ENCODE results near the gene MYH7B. TPM values are rescaled to one million over a fixed set of nuclear protein-coding genes. Genes with fewer than 3 reads are reported as not detected.

MYH7B gene
- total and polyA plus RNA-seq, 8 donors, result 0.09 to 2.3 (median 0.37) TPM

DNA sequence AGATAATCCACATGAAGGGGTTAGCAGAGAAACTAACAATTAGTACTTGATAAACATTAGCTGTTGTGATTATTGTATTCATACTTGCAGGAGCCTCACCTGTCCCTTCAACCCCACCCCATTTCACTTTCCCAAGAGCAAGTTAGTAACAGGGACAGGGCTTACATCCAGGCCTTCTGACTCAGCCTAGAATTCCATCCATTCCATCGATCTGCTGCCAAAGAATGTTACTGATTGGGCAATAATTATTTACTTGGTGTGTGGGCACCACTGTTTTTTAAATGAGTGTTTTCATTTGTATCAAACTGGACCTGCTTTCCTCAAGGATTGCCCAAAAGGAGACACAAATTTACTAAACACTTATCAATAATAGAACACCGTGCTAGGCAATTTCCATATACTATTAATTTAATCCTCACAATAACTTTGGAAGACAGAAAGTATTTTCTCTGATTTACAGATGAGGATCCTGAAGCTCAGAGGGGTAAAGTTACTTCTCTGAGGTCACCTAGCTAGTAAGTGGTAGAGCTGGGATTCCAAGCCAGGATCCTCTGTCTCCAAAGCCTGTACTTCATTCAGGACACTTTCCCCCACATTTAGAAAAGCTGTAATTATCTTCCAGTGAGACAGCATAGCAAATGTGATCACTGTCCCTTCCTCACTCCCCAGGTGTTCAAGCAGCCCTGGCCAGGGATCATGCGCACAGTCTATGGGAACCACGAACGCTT lies 32.9 kb upstream of the MYH7B start:
- Histone ChIP-seq H3K9me3 (no peaks in the 10 kb centered on the region), H3K4me1 (peaks cover 0 to 3% (median 0%) of the 10 kb centered on the region in 3 donors), H3K36me3 (peaks cover 0 to 6% (median 0%) of the 10 kb centered on the region in 3 donors), H3K27me3 (no peaks in the 10 kb centered on the region), H3K27ac (peak overlapping the region; percentile 24 to 56 (median 40)), H3K4me3 (no peak overlapping the region)
- no peak for TF ChIP-seq CTCF (IDR thresholded peaks at IDR 0.05)
- intact Hi-C loops (cut with DNase I), result no loop called here
- FAIRE-seq, result no peak
- peak; percentile 75 to 94 (median 86) for ATAC-seq
- WGBS, 2 donors, result 76 to 77% methylated on average over 5 of the region's 5 CpGs
- peak in 3 of 6 donors; percentile 34 to 56 (median 35) for DNase-seq

- H3K9me3 ChIP-seq, result no peaks in the 10 kb centered on the region
- peak overlapping the region in 3 of 4 donors; percentile 38 to 56 (median 42) for H3K27ac ChIP-seq
- H3K4me1 ChIP-seq, result peaks cover 0 to 3% (median 0%) of the 10 kb centered on the region in 3 donors
- intact Hi-C loops (cut with DNase I), result no loop called here
- ATAC-seq, result no peak
- no peak for FAIRE-seq
- H3K27me3 ChIP-seq, result no peaks in the 10 kb centered on the region
- DNase-seq, result no peak
- H3K4me3 ChIP-seq, result no peak overlapping the region
- WGBS, 2 donors, result 96 to 97% methylated on average over 2 of the region's 2 CpGs
- H3K36me3 ChIP-seq, result peaks cover 0 to 12% (median 0%) of the 10 kb centered on the region in 3 donors
- TF ChIP-seq CTCF (IDR thresholded peaks at IDR 0.05), result no peak
Measured at GRCh38 chr20:34923414-34923813, 32.3 kb upstream of the MYH7B start.

GRCh38 chr20:34925341-34925740 lies 30.3 kb upstream of the MYH7B start:
- FAIRE-seq, result no peak
- ATAC-seq, result no peak
- H3K36me3 ChIP-seq, result peaks cover 0 to 18% (median 0%) of the 10 kb centered on the region in 3 donors
- peaks cover 0 to 3% (median 0%) of the 10 kb centered on the region in 3 donors for H3K4me1 ChIP-seq
- no peak for DNase-seq
- H3K9me3 ChIP-seq, result no peaks in the 10 kb centered on the region
- no peaks in the 10 kb centered on the region for H3K27me3 ChIP-seq
- WGBS, 2 donors, result 89 to 96% methylated on average over 3 of the region's 3 CpGs
- intact Hi-C loops (cut with DNase I), result no loop called here
- no peak for TF ChIP-seq CTCF (IDR thresholded peaks at IDR 0.05)
- H3K4me3 ChIP-seq, result no peak overlapping the region
- H3K27ac ChIP-seq, result no peak overlapping the region

GRCh38 chr20:34925981-34926380 lies 29.7 kb upstream of the MYH7B start:
- no peak for ATAC-seq
- Histone ChIP-seq H3K9me3 (no peaks in the 10 kb centered on the region), H3K36me3 (peaks cover 0 to 18% (median 0%) of the 10 kb centered on the region in 3 donors), H3K27me3 (no peaks in the 10 kb centered on the region), H3K27ac (no peak overlapping the region), H3K4me1 (peaks cover 0 to 3% (median 0%) of the 10 kb centered on the region in 3 donors), H3K4me3 (no peak overlapping the region)
- intact Hi-C loops (cut with DNase I), result no loop called here
- no peak for FAIRE-seq
- 88 to 90% methylated on average over 1 of the region's 1 CpG for WGBS, 2 donors
- DNase-seq, result no peak
- no peak for TF ChIP-seq CTCF (IDR thresholded peaks at IDR 0.05)

DNA sequence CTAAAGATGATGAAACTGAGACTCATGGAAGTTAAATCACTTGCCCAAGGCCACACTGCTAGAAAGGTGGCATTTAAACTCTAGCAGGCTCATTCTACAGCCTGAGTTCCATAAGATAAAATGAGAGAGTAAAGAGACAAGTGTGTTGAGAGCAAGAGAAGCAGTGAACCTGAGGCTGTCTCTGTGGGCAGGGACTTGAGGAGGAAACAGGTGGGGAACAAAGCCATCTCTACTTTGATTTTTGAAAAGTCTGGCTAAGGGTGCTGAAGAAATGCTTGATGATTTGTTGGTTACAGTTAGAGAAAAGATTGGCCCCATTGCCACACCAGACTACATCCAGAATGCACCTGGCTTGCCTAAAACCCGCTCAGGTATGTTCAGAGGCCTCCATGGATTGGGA lies 29.1 kb upstream of the MYH7B start:
- H3K27ac ChIP-seq, result no peak overlapping the region
- no peak for ATAC-seq
- peaks cover 0 to 3% (median 0%) of the 10 kb centered on the region in 3 donors for H3K4me1 ChIP-seq
- no peak for FAIRE-seq
- no peak overlapping the region for H3K4me3 ChIP-seq
- WGBS, 2 donors, result 98 to 100% methylated on average over 1 of the region's 1 CpG
- H3K27me3 ChIP-seq, result no peaks in the 10 kb centered on the region
- H3K36me3 ChIP-seq, result peaks cover 0 to 18% (median 0%) of the 10 kb centered on the region in 3 donors
- H3K9me3 ChIP-seq, result no peaks in the 10 kb centered on the region
- DNase-seq, result no peak
- intact Hi-C loops (cut with DNase I), result no loop called here
- no peak for TF ChIP-seq CTCF (IDR thresholded peaks at IDR 0.05)

Measured in pancreas (tissue), 10 donors.